ENCODE measurements around the gene RMDN2. TPM values are rescaled to one million over a fixed set of nuclear protein-coding genes. Genes with fewer than 3 reads are reported as not detected.
"Not testable (repeated sequence)": the region's sequence is repeated elsewhere in the genome, so short reads cannot be mapped to it uniquely, and the experiment has no call there.

RMDN2 gene
- total RNA-seq, 1 donor from 2014 or later, result 6.9 TPM

DNA sequence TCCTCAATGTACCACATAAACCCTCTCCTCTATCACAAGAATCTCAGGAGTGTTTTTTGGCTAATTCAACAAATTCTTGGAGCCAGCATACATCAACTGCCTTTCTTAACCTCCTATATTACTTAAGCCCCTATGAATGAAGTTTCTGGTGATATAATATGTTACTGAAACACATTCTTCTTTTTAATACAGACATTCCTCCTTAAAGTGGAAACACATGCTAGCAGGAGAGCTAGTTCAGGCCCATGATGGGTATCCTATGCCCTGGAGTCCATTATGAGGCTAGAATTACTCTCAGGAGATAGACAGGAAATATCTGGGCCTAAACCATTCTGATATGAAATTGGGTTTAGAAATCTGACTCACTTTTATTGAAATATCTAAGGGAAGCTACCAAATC is 26.6 kb upstream of the RMDN2 start:
- DNase-seq, result no peak

DNA sequence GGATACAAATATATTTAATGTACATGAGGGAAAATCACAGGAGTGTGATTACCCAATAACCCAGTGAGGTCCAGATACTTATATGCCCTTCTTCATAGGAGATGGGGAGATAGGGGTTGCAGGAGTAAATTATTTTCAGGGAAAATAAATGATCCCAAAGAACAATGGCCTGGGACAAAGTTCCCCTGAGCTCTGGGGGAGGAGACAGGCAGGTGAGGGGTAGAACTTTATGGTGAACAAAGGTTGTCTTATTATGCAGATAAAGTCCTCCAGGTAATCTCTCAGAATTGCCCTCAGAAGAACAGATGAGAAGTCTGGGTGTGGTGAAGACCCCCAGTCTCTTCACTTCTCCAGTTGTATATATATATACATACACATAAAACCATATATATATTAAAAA is 22.1 kb upstream of the RMDN2 start:
- no peak for DNase-seq

DNA sequence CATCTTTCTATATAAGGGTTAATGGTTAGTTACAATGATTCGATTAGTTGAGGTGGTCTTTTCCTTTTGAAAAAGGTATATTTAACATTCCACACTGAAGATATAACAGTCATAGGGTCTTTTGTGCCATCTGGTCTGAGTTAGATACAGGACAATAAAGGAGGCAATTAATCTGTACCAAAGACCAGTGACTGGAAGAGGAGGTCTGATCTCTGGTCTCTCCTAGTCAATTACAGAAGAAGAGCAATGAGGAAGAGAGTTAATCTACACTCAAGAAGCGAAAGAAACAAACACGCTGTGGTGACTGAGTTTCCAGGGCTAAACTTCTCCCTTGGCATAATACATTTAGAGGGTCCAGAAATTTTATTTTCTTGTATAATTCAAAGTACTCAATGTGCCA is 20.7 kb upstream of the RMDN2 start:
- no peak for DNase-seq

DNA sequence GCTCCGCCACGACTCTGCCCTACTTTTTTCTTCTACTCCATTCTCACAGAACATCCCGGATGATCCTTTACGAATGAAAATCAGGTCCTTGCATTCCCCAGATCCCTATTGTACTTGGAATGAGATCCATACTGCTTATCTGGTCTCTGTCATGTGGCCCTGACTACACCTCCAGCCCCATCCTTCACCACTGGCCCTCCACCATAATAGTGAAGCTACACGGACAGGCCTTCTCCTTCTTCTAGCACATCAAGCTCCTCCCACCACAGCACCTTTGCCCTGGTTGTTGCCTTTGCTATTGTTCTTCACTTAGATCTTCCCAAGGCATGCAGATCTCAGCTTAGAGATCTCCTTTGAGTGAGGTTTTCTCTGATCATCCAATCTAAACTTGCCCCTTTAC is 20.1 kb upstream of the RMDN2 start:
- DNase-seq, result no peak

DNA sequence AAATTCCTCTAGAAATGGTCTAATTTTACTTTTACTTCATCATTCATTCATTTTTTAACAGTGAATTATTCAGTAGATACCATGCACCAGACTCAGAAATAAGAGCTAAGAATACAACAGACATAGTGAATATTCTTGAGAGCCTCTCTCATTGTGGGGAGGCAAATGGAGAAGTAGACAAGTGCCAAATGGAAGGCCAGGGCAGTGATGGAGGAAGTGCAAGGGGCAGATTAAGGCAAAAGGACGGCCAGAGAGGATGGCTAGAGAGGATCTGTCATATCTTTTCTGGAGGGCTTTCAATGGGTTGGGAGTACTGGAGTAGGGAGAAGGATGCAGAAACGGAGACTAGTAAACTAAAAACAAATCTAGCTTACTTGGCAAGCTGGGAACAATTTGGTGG is 19.0 kb upstream of the RMDN2 start:
- DNase-seq, result no peak

DNA sequence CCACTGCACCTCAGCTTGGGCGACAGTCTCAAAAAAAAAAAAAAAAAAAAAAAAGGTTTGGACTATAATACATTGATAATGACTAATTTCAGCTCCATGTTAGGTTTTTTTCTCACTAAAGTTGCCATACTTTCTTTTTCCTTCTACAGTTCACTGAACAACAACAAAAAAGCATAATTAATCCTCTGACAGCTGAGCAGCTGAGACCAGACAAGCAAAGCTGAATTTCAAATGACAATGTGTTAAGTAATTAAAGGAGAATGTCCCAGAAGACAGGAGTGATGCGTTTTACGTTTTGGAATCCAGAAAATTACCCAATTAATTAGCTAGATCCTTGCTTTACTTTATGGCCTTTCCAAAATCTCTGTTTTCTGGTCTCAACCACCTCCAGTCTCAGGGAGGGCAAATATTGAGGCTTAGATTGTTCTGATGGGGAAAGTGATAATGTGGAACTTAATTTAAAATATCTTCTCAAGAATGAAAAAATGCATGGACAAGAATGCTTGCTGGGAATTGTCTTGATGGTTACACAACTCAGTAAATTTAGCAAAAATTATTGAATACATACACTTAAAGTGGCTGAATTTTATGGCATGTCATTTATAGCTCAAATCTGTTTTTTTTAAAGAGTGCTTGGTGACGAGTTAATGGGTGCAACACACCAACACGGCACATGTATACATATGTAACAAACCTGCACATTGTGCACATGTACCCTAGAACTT is 17.4 kb upstream of the RMDN2 start:
- DNase-seq, result no peak

DNA sequence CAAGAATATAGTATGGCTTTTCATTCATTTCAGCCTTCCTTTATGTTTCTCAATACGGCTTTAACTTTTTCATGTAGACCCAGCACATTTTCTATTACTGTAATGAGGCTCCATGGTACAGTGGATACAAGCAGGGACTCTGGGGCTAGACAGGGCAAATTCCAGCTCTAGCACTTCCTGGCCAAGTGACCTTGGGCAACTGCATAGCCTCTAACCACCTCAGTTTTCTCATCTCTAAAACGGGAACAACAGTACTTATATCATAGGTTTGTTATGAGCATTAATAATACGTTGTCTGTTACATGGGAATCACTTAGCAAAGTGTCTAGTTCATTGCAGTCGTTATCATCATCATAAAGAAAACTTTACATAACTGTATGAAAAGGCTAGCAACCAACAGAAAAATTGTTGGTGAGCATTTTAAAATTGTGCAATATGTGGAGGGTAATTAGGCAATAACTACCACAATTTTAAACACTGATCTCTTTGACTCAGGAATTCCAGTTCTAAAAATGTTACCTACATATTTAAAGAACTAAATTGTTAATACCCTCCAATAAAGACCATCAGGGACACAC is 13.7 kb upstream of the RMDN2 start:
- DNase-seq, result no peak

DNA sequence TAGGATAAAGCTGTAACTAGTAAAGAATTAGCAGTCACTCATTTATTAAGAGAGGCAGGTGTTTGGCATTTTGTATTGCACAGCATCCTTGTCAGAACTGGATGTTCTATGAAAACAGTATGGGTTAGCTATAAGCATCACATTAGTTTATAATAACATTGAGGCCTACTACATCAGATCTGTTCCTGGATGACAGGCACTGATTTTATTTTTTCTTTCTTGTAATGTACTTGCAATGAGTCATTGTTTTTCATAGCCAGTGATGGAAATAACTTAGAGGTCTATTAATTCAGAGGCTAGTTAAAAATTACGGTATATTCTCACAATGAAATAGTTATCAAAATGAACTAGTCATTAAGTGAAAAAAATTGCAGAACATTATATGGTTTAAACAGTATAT is 13.0 kb upstream of the RMDN2 start:
- DNase-seq, result no peak

DNA sequence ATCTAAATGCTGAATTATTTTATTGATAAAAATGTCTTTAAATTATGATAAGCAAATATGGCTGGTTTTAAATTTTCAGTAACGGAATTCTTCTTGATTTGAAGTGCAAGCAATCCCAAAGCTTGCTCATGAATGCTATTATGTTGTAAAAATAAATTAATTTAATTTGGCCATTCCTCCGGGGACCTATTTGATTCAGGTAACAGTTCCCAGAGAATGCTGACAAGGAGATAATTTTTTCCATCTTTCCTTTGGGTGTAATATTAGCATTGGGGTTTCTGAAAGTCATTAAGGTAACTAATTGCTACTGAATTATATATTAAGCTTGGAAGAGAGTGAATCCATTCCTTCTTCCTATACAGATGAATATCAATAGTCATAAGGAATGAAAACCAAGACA is 12.5 kb upstream of the RMDN2 start:
- DNase-seq, result no peak

DNA sequence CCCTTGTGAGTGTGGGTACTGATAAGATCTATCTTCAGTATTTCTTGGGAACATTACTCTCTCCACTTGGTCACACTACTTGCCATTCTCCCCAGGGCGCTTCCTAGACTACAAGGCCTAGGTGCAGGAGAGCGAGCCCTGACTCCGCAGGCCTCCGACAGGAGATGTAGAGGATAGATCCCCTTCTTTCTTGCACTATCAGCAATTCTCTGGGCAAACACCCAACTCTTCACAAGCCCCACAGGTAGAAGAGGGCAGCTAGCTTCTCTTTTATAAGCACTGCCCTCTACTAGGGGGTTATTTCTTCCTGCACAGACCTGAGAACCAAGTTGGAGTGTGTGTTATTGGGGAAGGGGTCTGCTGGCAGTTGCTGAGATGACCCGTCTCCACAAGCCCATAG is 10.7 kb upstream of the RMDN2 start:
- DNase-seq, result no peak

DNA sequence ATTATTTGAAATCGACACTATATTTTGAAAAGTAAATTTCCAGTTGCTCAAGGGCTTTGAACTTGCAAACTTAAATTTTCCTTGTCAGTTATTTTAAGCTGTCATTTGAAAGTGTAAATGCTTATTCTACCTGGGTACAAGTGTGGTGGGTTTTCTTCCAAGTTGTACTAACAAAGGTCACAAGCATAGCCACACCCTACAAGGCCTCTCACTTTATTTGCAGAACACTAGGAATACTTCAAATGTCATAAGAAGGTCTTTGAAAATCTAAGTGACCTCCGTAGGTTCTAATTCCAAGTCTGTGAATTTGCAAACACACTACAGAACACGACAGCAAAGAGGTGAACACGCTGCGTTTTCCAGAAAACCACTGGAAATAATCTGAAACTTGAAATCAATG is 9.3 kb upstream of the RMDN2 start:
- DNase-seq, result no peak

DNA sequence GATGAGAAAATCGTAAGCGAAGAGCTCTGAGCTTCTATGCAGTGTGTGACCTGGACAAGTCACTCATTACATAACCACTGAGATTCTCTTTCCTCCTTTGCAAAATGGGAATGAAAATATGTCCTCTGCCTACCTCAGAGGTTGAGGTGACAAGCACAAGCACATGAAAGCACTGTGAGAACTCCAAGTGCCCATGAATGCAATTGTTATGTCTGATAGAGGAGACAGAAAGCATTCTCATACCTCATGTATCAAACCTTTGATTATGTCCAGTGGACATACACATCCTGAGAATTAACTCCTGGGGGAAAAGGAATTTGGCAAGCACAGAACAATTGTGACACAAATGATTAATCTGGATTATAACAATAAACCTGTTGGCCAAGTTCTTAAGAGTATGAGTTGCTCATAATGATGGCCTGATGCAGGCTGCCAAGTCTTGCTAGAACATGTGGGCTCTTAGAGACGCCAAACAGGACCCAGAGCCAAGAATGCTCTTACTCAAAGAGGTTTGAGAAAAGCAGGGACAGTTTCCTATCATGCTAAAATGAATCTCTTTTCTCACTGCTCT is 8.5 kb upstream of the RMDN2 start:
- DNase-seq, result peak; percentile 82

DNA sequence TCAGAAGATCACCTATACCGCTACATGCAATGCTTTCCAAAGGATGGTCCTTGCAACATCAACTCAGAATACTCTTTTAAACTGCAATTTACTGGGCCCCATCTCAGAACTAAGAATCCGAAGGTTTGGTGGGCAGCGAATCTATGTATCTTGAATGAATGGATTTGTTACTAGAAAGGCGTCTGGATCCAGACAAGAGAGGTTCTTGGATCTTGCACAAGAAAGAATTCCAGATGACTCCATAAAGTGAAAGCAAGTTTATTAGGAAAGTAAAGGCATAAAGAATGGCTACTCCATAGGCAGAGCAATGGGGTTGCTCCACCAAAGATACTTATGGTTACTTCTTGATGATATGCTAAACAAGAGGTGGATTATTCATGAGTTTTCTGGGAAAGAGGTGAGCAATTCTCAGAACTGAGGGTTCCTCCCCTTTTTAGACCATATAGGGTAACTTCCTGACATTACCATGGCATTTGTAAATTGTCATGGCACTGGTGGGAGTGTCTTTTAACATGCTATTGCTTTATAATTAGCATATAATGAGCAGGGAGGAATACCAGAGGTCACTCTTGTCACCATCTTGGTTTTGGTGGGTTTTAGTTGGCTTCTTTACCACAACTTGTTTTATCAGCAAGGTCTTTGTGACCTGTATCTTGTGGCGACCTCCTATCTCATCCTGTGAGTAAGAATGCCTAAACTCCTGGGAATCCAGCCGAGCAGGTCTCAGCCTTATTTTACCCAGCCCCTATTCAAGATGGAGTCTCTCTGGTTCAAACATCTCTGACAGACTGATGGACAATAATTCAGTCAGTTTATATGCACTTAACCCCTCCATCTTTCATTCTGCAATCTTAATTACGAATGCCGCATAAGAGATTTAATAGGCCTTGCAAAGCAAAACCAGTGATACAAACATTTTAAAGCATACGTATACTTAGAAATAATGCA is 7.5 kb upstream of the RMDN2 start:
- DNase-seq, result no peak

DNA sequence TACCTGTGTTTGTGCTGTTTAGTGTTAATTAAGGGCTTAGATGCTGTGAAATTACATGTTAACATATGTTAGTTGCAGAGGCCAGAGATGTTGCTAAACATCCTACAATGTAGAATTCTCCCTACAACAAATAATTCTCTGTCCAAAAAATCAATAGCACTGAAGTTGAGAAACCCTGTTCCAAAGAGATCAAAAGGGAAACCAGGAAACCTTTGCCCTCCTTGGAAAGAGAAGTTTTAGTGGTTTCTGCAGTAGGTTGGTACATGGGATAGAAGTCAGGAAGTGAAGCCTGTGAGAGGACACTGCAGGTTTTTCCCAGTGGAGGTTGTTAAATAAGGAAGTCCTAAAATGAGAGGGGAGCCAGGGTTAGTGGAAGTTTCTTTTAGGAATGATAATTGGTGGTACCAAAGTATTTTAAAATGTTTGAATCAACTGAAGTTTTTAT is 6.3 kb upstream of the RMDN2 start:
- DNase-seq, result no peak

DNA sequence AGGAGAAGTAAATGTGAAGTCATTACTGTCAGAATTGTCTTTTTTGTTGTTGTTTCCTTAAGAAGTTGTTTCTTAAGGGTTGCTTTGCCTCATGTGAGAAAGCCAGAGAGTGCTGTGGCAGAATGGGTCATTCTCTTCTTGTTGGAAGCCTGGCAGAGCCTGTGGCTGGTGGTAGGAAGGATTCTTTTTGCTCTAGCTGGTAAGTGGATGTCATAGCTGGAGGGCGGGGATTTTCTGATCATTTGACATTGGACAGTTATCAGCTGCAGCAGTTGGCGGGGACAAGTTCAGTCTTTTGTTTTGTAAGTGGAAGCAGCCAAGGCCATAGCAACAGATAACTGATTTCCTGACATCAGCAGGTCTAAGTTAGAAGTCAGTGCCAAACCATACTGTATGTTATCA is 5.5 kb upstream of the RMDN2 start:
- no peak for DNase-seq

DNA sequence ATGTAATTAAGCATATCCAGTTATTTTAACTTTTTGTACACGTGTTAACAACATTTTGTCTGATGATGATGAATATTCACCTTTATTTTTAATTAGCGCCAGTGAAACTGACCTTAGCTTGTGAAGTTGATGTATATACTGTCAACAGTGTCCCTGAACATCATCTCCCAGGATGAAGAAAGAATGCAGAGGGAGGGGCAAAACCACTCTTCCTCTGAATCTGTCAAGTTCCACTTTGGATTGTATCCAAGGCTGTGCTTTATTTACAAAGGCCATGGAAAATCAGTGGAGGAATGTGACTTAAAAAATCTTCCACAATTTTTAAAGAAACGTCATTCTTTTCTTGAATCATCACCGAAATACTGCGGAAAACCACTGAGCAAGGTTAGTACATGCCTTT is 4.5 kb upstream of the RMDN2 start:
- DNase-seq, result no peak

DNA sequence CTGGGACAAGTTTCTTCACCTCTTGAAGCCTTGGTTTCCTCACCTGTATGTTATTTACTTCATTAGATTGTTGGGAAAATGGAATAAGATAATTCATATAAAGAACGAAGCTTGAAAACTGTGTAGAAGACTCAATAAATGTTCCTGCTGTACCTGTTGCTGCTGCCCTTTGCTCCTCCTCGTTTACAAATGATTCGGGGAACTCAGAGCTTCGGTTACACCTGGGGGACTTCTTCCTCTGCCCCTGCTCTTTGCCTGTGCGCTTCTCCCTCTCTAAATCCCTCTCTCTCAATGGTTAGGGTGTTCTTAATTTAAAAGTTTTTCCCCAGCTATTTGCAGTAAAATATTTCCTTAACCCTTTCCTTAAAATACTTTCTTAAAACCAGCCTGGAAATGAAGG is 3.3 kb upstream of the RMDN2 start:
- DNase-seq, result no peak

DNA sequence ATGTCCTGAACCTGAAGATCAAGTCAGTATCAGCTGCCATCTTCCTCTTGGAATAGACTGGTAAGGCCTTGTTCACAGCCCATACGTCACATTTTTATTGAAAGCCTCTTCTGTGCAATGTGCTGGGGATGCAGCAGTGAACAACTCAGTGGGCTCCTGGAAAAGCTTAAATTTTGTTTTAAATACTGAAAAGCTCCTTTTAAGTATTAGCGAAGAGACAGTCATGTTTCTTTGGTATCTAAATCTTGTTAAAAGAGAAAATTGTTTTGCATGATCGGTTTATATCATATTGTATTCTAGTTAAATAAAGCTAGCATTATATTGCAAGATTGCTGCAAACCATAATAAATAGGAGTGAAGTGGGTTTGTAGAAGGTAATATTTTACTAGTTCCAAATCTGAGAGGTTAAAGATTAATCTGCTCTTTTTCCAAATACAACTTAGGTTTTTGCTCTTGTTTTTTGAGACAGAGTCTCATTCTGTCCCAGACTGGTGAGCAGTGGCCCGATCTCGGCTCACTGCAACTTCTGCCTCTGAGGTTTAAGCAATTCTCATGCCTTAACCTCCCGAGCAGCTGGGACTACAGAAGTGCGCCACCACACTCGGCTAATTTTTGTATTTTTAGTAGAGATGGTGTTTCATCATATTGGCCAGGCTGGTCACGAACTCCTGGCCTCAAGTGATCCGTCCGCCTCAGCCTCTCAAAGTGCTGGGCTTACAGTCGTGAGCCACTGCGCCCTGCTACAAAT is 1.6 kb upstream of the RMDN2 start:
- no peak for DNase-seq

DNA sequence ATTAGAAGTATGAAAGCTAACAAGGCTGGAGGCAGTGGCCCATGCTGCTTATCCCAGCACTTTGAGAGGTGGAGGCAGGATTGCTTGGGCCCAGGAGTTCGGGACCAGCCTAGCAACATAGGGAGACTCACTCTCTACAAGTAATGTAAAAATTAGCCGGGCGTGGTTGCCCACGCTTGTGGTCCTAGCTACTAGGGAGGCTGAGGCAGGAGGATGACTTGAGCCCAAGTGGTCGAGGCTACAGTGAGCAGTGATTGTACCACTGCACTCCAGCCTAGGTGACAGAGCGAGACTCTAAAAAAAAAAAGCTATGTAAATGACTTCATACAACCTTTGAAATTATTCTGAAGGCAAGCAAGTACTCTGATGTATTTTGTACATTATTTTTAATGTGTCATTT is 1.5 kb downstream of the RMDN2 start:
- no peak for DNase-seq

DNA sequence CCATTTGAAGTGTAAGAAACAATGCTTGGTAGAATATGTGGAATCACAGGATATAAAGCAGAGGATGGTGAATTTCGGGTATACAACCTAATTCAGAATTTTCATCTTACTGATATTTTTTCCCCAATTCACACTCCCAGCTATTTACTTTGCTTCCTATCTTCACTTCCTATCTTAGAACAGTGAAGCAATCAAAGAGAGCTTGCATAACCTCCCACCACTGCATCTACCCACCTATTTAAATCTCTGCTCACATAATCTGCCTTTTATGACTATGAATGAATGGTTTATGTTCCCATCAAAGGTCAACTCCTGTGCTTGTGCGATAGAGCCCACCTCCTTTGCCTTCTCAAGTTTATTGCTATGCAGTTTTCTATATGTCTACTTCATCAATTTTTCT is 3.3 kb downstream of the RMDN2 start:
- no peak for DNase-seq

DNA sequence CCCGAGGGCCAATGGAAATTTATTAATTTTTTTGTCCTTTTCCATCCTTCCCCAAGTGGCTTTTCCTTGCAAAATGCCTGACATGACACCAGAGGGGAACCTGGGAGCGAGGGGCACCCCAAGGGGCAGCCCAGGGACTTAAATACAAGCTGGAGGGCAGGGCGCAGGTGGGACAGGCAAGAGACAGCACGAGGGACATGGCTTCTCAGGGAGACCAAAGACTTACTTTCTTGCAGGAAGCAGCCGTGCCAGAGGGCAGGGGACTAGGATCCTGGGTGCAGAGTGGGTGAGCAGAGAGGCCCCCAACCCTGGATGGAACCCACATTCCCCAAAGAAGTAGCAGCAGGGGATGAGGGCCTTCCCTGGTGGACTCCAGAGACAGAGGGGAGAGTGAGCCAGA is 5.3 kb downstream of the RMDN2 start:
- DNase-seq, result not testable (repeated sequence)

DNA sequence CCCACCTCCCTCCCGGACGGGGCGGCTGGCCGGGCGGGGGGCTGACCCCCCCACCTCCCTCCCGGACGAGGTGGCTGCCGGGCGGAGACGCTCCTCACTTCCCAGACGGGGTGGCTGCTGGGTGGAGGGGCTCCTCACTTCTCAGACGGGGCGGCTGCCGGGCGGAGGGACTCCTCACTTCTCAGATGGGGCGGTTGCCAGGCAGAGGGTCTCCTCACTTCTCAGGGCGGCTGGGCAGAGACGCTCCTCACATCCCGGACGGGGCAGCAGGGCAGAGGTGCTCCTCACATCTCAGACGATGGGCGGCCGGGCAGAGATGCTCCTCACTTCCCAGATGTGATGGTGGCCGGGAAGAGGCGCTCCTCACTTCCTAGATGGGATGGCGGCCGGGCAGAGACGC is 7.8 kb downstream of the RMDN2 start:
- DNase-seq, result not testable (repeated sequence)
